AG09309 (cell line): ENCODE results near the gene BTBD8.

Source experiments
- DNase-seq: peaks from one replicate; pipeline ENCODE4 v3.0.0-alpha.2; 2010; ENCODE audit warnings: low read depth
- H3K4me3 ChIP-seq: 2 replicates; pipeline ENCODE4 v1.5.1; 2011; ENCODE audit warnings: mild to moderate bottlenecking, low read depth, low read length, moderate library complexity; ENCODE audit not compliant: control insufficient read depth
- TF ChIP-seq, protein P1 (sequence below): IDR thresholded peaks from 2 replicates; pipeline ENCODE4 v1.5.1; 2011; ENCODE audit warnings: mild to moderate bottlenecking, low read depth, low read length, inconsistent platforms; ENCODE audit not compliant: insufficient read depth, control insufficient read depth; ENCODE audit errors: missing control alignments

BTBD8 gene

DNA sequence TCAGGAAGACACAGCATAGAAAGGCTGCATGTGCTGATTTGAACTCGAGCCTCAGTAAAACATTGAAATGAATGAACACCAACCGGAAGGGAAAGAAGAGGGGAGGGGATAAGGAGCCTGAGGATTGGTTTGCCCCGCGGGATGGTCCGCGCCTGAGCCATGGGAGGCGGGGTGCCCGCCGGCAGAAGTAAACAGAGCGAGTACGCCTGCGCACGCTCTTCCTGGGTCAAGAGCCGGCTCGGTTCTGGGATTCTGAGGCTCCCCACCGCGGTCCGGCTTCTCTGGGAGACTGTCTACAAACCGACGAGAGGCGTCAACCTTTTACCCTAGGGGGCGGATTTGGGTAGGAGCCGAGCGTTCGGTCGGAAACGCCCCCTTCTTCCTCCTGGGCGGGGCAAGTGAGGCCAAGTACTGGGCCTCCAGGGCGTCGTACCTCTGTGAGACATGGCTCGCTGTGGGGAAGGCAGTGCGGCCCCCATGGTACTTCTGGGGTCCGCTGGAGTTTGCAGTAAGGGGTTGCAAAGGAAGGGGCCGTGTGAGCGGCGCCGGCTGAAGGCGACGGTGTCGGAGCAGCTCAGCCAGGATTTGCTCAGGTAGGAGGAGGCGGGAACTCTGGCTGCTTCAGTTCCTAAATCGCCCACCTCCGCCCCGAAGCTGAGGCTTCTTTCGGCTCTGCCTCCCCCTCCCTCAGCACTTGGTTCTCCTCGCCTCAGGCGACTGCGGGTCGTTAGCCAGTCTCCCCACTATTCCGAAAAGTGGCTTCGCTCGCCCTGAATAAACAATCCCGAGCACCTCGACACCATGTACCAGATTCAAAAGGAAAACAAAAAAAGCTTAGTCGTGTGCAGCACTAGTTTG is at the start of gene BTBD8:
Gene BTBD8 (plus strand): TSS at position 218 of the 858 bp plus-strand sequence. CDS start 227 bp downstream, at position 445.
- peak; percentile 20 for DNase-seq
- TF ChIP-seq, protein P1, sequence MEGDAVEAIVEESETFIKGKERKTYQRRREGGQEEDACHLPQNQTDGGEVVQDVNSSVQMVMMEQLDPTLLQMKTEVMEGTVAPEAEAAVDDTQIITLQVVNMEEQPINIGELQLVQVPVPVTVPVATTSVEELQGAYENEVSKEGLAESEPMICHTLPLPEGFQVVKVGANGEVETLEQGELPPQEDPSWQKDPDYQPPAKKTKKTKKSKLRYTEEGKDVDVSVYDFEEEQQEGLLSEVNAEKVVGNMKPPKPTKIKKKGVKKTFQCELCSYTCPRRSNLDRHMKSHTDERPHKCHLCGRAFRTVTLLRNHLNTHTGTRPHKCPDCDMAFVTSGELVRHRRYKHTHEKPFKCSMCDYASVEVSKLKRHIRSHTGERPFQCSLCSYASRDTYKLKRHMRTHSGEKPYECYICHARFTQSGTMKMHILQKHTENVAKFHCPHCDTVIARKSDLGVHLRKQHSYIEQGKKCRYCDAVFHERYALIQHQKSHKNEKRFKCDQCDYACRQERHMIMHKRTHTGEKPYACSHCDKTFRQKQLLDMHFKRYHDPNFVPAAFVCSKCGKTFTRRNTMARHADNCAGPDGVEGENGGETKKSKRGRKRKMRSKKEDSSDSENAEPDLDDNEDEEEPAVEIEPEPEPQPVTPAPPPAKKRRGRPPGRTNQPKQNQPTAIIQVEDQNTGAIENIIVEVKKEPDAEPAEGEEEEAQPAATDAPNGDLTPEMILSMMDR: peak; percentile 15
- peak within 1 kb of the TSS; percentile 94 for H3K4me3 ChIP-seq

DNA sequence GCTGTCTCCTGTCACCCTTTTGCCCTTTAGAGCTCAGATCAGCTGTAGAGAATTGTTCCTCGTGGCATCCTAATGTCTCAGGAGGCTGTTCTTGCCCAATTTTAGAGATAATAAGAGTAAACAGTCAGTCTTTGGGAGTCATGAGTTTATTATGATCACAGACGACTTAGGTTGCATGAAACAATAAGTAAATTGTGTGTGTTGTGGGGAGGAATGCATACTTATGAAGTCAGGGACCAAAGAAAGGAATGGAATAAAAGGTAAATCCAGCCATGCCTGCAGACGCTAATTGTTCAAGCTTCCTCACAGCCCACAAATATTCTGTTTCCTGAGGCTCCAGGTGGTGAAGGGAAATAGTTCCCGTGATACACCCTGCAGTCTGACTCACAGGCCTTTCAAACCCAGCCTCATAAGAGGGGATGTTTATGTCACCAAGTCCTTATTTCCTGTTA is 49.5 kb upstream of the BTBD8 start:
- no peak for DNase-seq
- no peak overlapping the region for H3K4me3 ChIP-seq
- TF ChIP-seq, protein P1: no peak

DNA sequence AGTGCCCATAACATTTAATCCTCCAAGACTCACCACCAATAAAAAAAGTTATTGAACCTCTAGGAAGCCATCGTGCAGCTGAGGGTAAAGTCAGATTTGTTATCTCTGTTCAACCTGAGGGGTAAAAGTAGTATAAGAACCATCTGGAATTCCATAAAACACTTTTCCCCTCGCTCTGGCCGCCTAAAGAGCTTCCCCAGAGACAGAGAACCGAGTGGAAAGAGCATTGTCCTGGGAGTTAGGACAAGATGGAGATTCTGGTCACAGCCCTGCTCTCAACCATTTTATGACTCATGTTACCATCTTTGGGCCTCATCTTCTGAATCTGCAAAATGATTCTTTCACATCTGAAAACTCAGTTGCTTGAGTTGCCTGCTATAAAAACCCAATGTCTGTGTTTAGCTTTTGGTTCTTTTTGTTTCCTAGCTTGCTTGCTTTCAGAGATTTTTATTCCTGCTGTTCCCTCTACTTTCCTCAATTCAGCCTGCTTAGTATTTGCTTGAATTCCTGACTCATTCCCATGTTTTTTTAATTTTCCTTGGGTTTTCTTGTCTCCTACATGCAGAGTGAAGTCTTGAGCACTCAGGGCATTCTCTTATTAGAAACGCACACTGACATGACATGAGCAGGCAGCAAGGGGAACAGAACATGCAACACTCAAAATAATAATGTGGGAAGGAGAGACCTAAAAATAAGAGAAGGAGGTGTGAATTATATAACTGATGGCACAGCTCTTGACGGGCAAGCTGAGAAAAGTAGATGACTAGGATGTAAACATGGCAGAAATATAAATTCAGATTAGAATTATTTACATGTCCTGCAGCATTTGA is 48.6 kb upstream of the BTBD8 start:
- TF ChIP-seq, protein P1: no peak
- H3K4me3 ChIP-seq: no peak overlapping the region
- no peak for DNase-seq

DNA sequence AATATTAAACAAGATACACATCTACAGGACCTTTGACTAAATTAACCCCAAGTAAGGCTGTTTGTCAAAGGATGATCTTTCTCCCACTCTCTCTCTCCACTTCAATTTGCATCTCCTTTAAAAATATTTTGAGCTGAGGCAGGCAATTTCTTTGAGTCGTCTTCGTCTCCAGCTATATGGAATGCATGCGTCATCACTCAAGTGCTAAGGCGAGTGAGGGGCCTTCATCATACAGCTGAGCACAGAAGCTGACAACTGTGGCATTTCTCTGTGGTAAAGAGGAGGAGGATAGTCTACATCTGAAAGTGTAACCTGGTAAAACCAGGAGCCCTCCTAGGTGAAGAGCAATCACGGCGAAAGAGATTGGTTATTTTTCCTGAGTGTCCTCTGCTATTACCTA is 42.7 kb upstream of the BTBD8 start:
- no peak overlapping the region for H3K4me3 ChIP-seq
- DNase-seq: no peak
- TF ChIP-seq, protein P1: no peak

DNA sequence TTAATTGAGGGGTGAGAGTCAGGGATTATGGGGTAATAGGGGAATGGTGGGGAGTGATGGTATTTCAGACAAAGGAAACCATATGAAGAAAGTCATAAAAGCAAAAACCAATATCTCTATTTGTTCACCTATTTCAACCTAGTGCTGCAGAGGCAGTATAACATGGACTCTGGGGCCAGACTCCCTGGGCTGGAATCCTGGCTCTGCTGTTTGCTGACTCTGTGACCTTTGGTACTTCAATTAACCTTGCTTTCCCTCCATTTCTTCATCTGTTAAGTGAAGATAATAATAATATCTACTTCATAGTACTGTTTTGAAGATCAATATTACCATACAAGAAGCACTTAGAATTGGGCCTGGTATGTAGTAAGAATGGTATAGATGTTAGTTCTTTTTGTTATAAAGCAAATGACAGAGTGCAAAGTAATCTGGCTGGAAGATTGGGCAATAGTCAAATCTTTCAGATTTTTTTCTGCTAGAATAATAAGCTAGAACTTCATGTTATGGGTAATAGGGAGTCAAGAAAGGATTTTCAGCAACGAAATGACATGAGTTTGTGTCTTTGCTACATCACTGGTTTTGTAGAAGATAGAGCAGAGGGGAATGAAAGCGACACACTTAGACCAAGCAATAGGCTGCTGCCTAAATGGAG is 41.3 kb upstream of the BTBD8 start:
- TF ChIP-seq, protein P1: no peak
- DNase-seq: no peak
- no peak overlapping the region for H3K4me3 ChIP-seq

DNA sequence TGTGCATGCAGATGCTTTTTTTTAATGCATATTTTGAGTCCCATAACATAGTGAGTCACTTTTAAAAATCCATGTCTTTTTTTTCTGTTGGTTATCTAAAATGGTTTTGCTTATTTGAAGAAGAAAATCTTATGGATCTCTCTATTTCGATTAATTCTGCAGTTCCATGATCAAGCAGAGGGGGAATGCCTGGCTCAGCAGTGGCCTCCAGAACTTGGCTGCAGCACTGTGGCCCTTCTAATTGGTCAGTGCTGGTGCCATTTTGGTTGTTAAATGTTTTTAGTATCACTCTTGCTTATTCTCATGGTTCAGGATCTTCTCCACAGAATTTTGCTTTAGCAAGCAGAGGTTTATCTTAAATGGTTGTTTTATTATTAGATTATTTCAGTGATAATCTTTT is 39.2 kb upstream of the BTBD8 start:
- DNase-seq: no peak
- no peak overlapping the region for H3K4me3 ChIP-seq
- TF ChIP-seq, protein P1: no peak
